HL-60 (cell line): Measurements from ENCODE around the gene LAMTOR5.
"Not testable (repeated sequence)": the region's sequence is repeated elsewhere in the genome, so short reads cannot be mapped to it uniquely, and the experiment has no call there.

Source experiments
- DNase-seq, 2 experiments: peaks; one replicate each; pipeline ENCODE4 v3.0.0-alpha.2; 2010 to 2020; ENCODE audit warnings: low read depth in 1 of 2, low spot score in 1 of 2
- H3K27ac ChIP-seq: fragments of 250-450 bp; sonication (Bioruptor Pico); replicated peaks from 2 replicates; pipeline ENCODE4 v1.5.1; 2020; ENCODE audit warnings: mild to moderate bottlenecking, moderate library complexity
- H3K27me3 ChIP-seq: fragments of 250-450 bp; sonication (Bioruptor Pico); 2 replicates; pipeline ENCODE4 v1.5.1; 2021; ENCODE audit warnings: mild to moderate bottlenecking, moderate library complexity; ENCODE audit not compliant: insufficient read depth, poor library complexity, severe bottlenecking
- H3K4me3 ChIP-seq: replicated peaks from 2 replicates; pipeline ENCODE4 v1.5.1; 2011; ENCODE audit warnings: mild to moderate bottlenecking, control low read depth, low read length; ENCODE audit not compliant: insufficient read depth
- CTCF ChIP-seq: IDR thresholded peaks from one replicate; pipeline ENCODE4 v1.5.1; 2011; ENCODE audit warnings: low read length, control low read depth, inconsistent platforms; ENCODE audit not compliant: insufficient read depth
- GABPA ChIP-seq: IDR thresholded peaks from 2 replicates; pipeline ENCODE4 v1.6.1; 2012; ENCODE audit warnings: low read depth
- POLR2AphosphoS5 ChIP-seq: IDR thresholded peaks from 2 replicates; pipeline ENCODE4 v1.6.1; 2012; ENCODE audit warnings: low read depth
- REST ChIP-seq: IDR thresholded peaks from 2 replicates; pipeline ENCODE4 v1.6.1; 2012; ENCODE audit warnings: low read depth; ENCODE audit not compliant: insufficient replicate concordance
- SPI1 ChIP-seq: IDR thresholded peaks from 2 replicates; pipeline ENCODE4 v1.6.1; 2012; ENCODE audit warnings: low read depth, mild to moderate bottlenecking, borderline replicate concordance

LAMTOR5 gene

GRCh38 chr1:110409316-110409715, 1.8 kb upstream of the LAMTOR5 start:
- no peak for DNase-seq
- no peak for TF ChIP-seq SPI1
- TF ChIP-seq REST, result no peak
- TF ChIP-seq GABPA, result no peak
- TF ChIP-seq CTCF, result no peak
- no peak for TF ChIP-seq POLR2AphosphoS5
- H3K4me3 ChIP-seq, result no peak overlapping the region
- no peak overlapping the region for H3K27ac ChIP-seq
- H3K27me3 ChIP-seq, result no peaks in the 10 kb centered on the region

GRCh38 chr1:110408488-110408887, 994 bp upstream of the LAMTOR5 start:
- TF ChIP-seq CTCF, result no peak
- TF ChIP-seq GABPA, result no peak
- no peak for TF ChIP-seq POLR2AphosphoS5
- no peak for TF ChIP-seq REST
- no peak for TF ChIP-seq SPI1
- Histone ChIP-seq H3K27ac (no peak overlapping the region), H3K27me3 (no peaks in the 10 kb centered on the region), H3K4me3 (peak overlapping the region; percentile 97)
- DNase-seq, result no peak

GRCh38 chr1:110406407-110406806, 1.1 kb downstream of the LAMTOR5 start:
- not testable (repeated sequence) for H3K27me3 ChIP-seq, DNase-seq
- Histone ChIP-seq H3K27ac (peak overlapping the region; percentile 91), H3K4me3 (peak overlapping the region; percentile 97)

GRCh38 chr1:110404401-110404800, 3.1 kb downstream of the LAMTOR5 start:
- TF ChIP-seq GABPA (no peak), REST (no peak), SPI1 (no peak), POLR2AphosphoS5 (no peak), CTCF (no peak)
- H3K4me3 ChIP-seq, result no peak overlapping the region
- no peak overlapping the region for H3K27ac ChIP-seq
- H3K27me3 ChIP-seq, result no peaks in the 10 kb centered on the region
- no peak for DNase-seq
